B cell (primary cell): ENCODE data around the gene ARHGAP25.

Experiments used
- CTCF ChIP-seq: fragments of 200-600 bp; IDR thresholded peaks from one replicate; pipeline ENCODE4 v1.8.0; 2022; ENCODE audit warnings: antibody characterized with exemption, mild to moderate bottlenecking
- EZH2 ChIP-seq: IDR thresholded peaks from 2 replicates; pipeline ENCODE4 v1.6.1; 2012; ENCODE audit warnings: borderline replicate concordance, low read depth, mild to moderate bottlenecking, moderate library complexity, low read length; ENCODE audit not compliant: insufficient read depth, poor library complexity, severe bottlenecking

GRCh38 chr2:68807821-68808266 is 73.2 kb downstream of the ARHGAP25 start:
- TF ChIP-seq CTCF = no peak
- TF ChIP-seq EZH2 = no peak
